OCI-LY3 (cell line): ENCODE data around the gene ACSF3.

Experiments
- EZH2phosphoT487 ChIP-seq: fragments of 200-600 bp; shearing (Covaris generic); IDR thresholded peaks from 2 replicates; pipeline ENCODE4 v1.6.1; 2018; ENCODE audit warnings: antibody characterized with exemption, mixed run types, low read depth
- TF ChIP-seq, protein P1 (sequence below): fragments of 200-600, 300-600 bp; sonication (generic); IDR thresholded peaks from 2 replicates; pipeline ENCODE4 v1.5.1; 2014; ENCODE audit warnings: antibody characterized with exemption, low read length, low read depth

- TF ChIP-seq, protein P1, sequence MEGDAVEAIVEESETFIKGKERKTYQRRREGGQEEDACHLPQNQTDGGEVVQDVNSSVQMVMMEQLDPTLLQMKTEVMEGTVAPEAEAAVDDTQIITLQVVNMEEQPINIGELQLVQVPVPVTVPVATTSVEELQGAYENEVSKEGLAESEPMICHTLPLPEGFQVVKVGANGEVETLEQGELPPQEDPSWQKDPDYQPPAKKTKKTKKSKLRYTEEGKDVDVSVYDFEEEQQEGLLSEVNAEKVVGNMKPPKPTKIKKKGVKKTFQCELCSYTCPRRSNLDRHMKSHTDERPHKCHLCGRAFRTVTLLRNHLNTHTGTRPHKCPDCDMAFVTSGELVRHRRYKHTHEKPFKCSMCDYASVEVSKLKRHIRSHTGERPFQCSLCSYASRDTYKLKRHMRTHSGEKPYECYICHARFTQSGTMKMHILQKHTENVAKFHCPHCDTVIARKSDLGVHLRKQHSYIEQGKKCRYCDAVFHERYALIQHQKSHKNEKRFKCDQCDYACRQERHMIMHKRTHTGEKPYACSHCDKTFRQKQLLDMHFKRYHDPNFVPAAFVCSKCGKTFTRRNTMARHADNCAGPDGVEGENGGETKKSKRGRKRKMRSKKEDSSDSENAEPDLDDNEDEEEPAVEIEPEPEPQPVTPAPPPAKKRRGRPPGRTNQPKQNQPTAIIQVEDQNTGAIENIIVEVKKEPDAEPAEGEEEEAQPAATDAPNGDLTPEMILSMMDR: no peak
- no peak for TF ChIP-seq EZH2phosphoT487
Observed at GRCh38 chr16:89129378-89129777, 35.7 kb downstream of the ACSF3 start.
